B cell (primary cell): ENCODE data around the gene SLC35E2B. TPM values are rescaled to one million over a fixed set of nuclear protein-coding genes. Genes with fewer than 3 reads are reported as not detected.
"Not testable (repeated sequence)": the region's sequence is repeated elsewhere in the genome, so short reads cannot be mapped to it uniquely, and the experiment has no call there.

Experiments used
- ATAC-seq: fragments of 200-7000 bp; cut with Tn5 transposase; one replicate; pipeline ENCODE4 v1.10.0; 2021; ENCODE audit warnings: low read depth, mild to moderate bottlenecking, moderate number of reproducible peaks, moderate library complexity
- CTCF ChIA-PET: fragments of 350-600 bp; sonication (Branson Sonifier 250); formaldehyde crosslinking; loops from one replicate; lab custom pipeline; 2021; ENCODE audit warnings: antibody characterized with exemption, inconsistent platforms; lab: Charles Lee
- POLR2A ChIA-PET: fragments of 350-600 bp; sonication (Branson Sonifier 250); formaldehyde crosslinking; loops from one replicate; lab custom pipeline; 2021; ENCODE audit warnings: antibody characterized with exemption; lab: Charles Lee
- DNase-seq: peaks from one replicate; pipeline ENCODE4 v3.0.0; 2013
- H2AFZ ChIP-seq: 2 replicates; pipeline ENCODE4 v1.6.1; 2012; ENCODE audit warnings: mild to moderate bottlenecking, low read depth, low read length; ENCODE audit not compliant: insufficient read depth, poor library complexity, severe bottlenecking
- H3K27ac ChIP-seq, 2 donors: 1 replicate in 1 of 2; 2 replicates in 1 of 2; pipeline ENCODE4 v1.5.1; 2012 to 2013; ENCODE audit warnings: low read length in 2 of 2, mild to moderate bottlenecking in 2 of 2, moderate library complexity in 1 of 2
- H3K27me3 ChIP-seq, 4 experiments: fragments of 200-600 bp in 1 of 4; sonication (generic) in 1 of 4; replicated peaks in 1 of 4; 1 replicate in 2 of 4; 2 replicates in 2 of 4; pipeline versions ENCODE4 v1.6.1 to v1.7.0; 2013 to 2016; ENCODE audit warnings: low read length in 3 of 4, mild to moderate bottlenecking in 2 of 4, mixed read lengths in 1 of 4, moderate library complexity in 1 of 4; ENCODE audit not compliant: insufficient read depth in 4 of 4, control insufficient read depth in 3 of 4; ENCODE audit errors: control extremely low read depth in 1 of 4
- H3K36me3 ChIP-seq, 2 experiments: replicated peaks in 1 of 2; 1 replicate in 1 of 2; 2 replicates in 1 of 2; pipeline versions ENCODE4 v1.6.1 to v1.7.1; 2013; ENCODE audit warnings: low read length in 1 of 2; ENCODE audit not compliant: insufficient read depth in 2 of 2, control insufficient read depth in 1 of 2; ENCODE audit errors: control extremely low read depth in 1 of 2, extremely low read depth in 1 of 2
- H3K4me1 ChIP-seq, 2 donors: fragments of 200-600 bp in 1 of 2; sonication (generic) in 1 of 2; 1 replicate in 1 of 2; 2 replicates in 1 of 2; pipeline versions ENCODE4 v1.5.1 to v1.6.1; 2013 to 2017; ENCODE audit warnings: low read length in 2 of 2; ENCODE audit not compliant: control insufficient read depth in 2 of 2, insufficient read depth in 2 of 2
- H3K4me2 ChIP-seq: replicated peaks from 2 replicates; pipeline ENCODE3; 2012; ENCODE audit warnings: mild to moderate bottlenecking, low read depth, low read length; ENCODE audit not compliant: poor library complexity, severe bottlenecking
- H3K4me3 ChIP-seq, 5 experiments: fragments of 200-600 bp in 1 of 5; sonication (generic) in 1 of 5; 1 replicate in 3 of 5; 2 replicates in 2 of 5; pipeline versions ENCODE4 v1.5.1 to v1.7.0; 2011 to 2016; ENCODE audit warnings: low read length in 4 of 5, mild to moderate bottlenecking in 4 of 5, low read depth in 2 of 5, control low read depth in 1 of 5, moderate library complexity in 1 of 5; ENCODE audit not compliant: insufficient read depth in 1 of 5; ENCODE audit errors: control extremely low read depth in 1 of 5, extremely low read depth in 1 of 5
- H3K79me2 ChIP-seq: fragments of 200-600 bp; sonication (generic); one replicate; pipeline ENCODE4 v1.6.0; 2016; ENCODE audit warnings: low read length; ENCODE audit not compliant: control insufficient read depth, insufficient read depth
- H3K9ac ChIP-seq: fragments of 200-600 bp; sonication (generic); 2 replicates; pipeline ENCODE4 v1.6.1; 2017; ENCODE audit warnings: mild to moderate bottlenecking, low read length, moderate library complexity
- H3K9me3 ChIP-seq, 3 donors: one replicate each; pipeline versions ENCODE4 v1.6.1 to v1.7.1; 2013; ENCODE audit warnings: low read length in 2 of 3; ENCODE audit not compliant: control insufficient read depth in 2 of 3, insufficient read depth in 1 of 3; ENCODE audit errors: control extremely low read depth in 1 of 3
- H4K20me1 ChIP-seq: 2 replicates; pipeline ENCODE4 v1.6.0; 2012; ENCODE audit warnings: mild to moderate bottlenecking, low read length; ENCODE audit not compliant: insufficient read depth, control insufficient read depth, poor library complexity, severe bottlenecking
- H3K27ac Mint-ChIP-seq: one replicate; pipeline ENCODE4 v1.8.0; 2021; ENCODE audit warnings: mixed read lengths
- H3K27me3 Mint-ChIP-seq: one replicate; pipeline ENCODE4 v1.8.0; 2021; ENCODE audit warnings: mixed read lengths
- H3K4me1 Mint-ChIP-seq: one replicate; pipeline ENCODE4 v1.8.0; 2021; ENCODE audit warnings: mixed read lengths
- H3K4me3 Mint-ChIP-seq: one replicate; pipeline ENCODE4 v1.8.0; 2021; ENCODE audit warnings: mixed read lengths
- H3K9me3 Mint-ChIP-seq: one replicate; pipeline ENCODE4 v1.8.0; 2022; ENCODE audit warnings: mixed read lengths; ENCODE audit not compliant: insufficient read depth
- WGBS: methylation state at CpG from one replicate; pipeline ENCODE4 v1.1.5; 2013; ENCODE audit warnings: missing lambda C conversion rate; ENCODE audit not compliant: insufficient coverage; 5-methylcytosine and 5-hydroxymethylcytosine counted together
- intact Hi-C: fragments of 100-400 bp; cut with micrococcal nuclease; formaldehyde crosslinking; loops from one replicate; pipeline ENCODE4 v1.10.0; 2022
- polyA plus RNA-seq: library from polyadenylated mRNA; depleted of rRNA; stranded (reverse); fragments of >200 nt; gene quantifications from 2 replicates; pipeline ENCODE4 v1.2.3, GENCODE V29; 2012
- total RNA-seq, 2 donors: library from RNA; stranded (reverse); fragments of 120-200 nt in 1 of 2; gene quantifications; 1 replicate in 1 of 2; 2 replicates in 1 of 2; pipeline versions ENCODE4 v1.2.3 to v1.2.4, GENCODE V29; 2013 to 2022

Gene SLC35E2B
- total and polyA plus RNA-seq, 2 donors (not counting 1 experiment from before 2014, with no cell fraction given): 64.4 to 107 TPM

DNA sequence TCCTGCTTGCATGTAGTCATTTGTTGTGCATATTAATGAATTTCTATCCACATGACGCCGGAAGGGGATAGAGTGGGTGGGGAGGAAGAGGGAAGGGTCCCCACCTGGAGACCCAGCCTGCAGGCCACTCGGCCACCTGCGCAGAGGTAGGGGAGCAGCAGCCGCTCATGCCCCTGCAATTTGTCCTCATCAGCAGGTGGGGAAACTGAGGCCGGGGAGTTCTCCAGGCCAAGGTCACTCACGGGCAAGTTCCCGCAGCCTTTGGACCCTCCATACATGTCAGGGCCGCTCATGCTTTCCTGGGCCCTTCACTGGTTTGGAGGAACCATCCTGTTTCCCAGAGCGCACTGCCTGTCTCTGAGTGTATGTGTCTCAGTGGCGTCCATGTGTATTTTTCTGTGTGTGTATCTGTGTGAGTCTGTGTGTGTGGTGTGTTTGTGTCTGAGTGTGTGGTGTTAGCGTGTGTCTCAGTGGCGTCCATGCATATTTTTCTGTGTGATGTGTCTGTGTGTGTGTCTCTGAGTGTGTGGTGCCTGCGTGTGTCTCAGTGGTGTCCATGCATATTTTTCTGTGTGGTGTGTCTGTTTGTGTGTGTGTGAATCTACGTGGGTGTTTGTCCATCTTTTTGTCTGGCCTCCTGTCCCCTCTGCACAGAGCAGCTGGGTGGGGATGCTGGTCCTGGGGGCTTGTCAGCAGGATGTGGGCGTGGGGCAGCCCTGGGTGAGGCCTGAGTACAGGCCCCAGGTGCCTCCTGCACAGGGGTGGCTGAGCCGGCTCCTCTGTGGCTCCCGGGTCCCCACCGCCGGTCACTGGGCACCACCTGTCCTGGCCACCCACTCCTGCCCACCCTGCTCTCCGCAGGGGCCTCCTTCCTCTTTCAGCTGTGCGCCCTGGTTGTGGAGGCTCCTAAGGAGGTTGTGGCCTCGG, 4.1 kb upstream of the SLC35E2B start:
- H3K27ac Mint-ChIP-seq, H4K20me1 ChIP-seq, H3K4me3 ChIP-seq, H3K27ac ChIP-seq, H3K9ac ChIP-seq, H3K4me3 Mint-ChIP-seq, POLR2A ChIA-PET, DNase-seq, H3K9me3 Mint-ChIP-seq, CTCF ChIA-PET, H3K9me3 ChIP-seq, ATAC-seq, intact Hi-C loops, H2AFZ ChIP-seq, H3K4me2 ChIP-seq, H3K4me1 Mint-ChIP-seq, H3K27me3 ChIP-seq, H3K36me3 ChIP-seq, H3K79me2 ChIP-seq, H3K27me3 Mint-ChIP-seq: not testable (repeated sequence)
- H3K4me1 ChIP-seq: peaks cover 0 to 12% of the 10 kb centered on the region in 2 donors
- 99% methylated on average over 6 of the region's 23 CpGs for WGBS

GRCh38 chr1:1692324-1692713, 276 bp downstream of the SLC35E2B start:
- H3K27ac ChIP-seq: peak overlapping the region; percentile 60 to 95
- peak; percentile 63 for ATAC-seq
- H3K9me3 ChIP-seq, H4K20me1 ChIP-seq, H3K27me3 Mint-ChIP-seq, H3K27me3 ChIP-seq, H3K36me3 ChIP-seq, POLR2A ChIA-PET, intact Hi-C loops, H3K9me3 Mint-ChIP-seq, H3K4me2 ChIP-seq, CTCF ChIA-PET: not testable (repeated sequence)
- Mint-ChIP-seq H3K4me3 (peak overlapping the region; percentile 71), H3K4me1 (peaks cover 12% of the 10 kb centered on the region), H3K27ac (peak overlapping the region; percentile 78)
- peak; percentile 83 for DNase-seq
- peak overlapping the region; percentile 62 for H3K9ac ChIP-seq
- H3K79me2 ChIP-seq: peaks cover 15% of the 10 kb centered on the region
- WGBS: 0% methylated on average over 21 of the region's 45 CpGs
- H3K4me3 ChIP-seq: peak overlapping the region in 4 of 5 experiments; percentile 44 to 60 (median 52)
- peak overlapping the region; percentile 64 for H2AFZ ChIP-seq
- peaks cover 0 to 12% of the 10 kb centered on the region in 2 donors for H3K4me1 ChIP-seq

DNA sequence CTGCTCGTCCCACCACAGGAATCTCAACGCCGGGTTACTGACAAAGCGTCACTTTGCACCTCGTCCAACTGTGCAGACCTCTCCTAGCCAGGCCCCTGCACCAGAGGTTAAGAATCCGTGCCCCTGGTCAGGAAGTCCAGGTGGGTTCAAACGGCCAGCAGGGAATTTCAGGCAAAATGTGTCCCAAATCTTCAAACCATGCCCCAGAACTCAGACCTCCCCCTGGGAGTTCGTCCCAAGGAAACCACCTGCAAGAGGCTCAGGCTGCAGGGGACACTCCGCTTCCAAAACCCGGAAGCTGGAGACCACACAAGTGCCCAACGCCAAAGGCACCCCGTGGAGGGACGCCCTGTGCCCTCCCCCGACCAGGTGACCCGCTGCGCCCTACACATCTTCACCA, 1.2 kb downstream of the SLC35E2B start:
- H4K20me1 ChIP-seq, H3K27me3 ChIP-seq, POLR2A ChIA-PET, H3K27me3 Mint-ChIP-seq, H3K27ac Mint-ChIP-seq, DNase-seq, H3K27ac ChIP-seq, H3K9ac ChIP-seq, ATAC-seq, intact Hi-C loops, H3K9me3 Mint-ChIP-seq, H3K36me3 ChIP-seq, H3K4me3 Mint-ChIP-seq, CTCF ChIA-PET, H2AFZ ChIP-seq, H3K4me2 ChIP-seq, H3K9me3 ChIP-seq: not testable (repeated sequence)
- Histone ChIP-seq H3K79me2 (peaks cover 24% of the 10 kb centered on the region), H3K4me3 (peak overlapping the region in 1 of 5 experiments; percentile 18), H3K4me1 (peaks cover 0 to 12% of the 10 kb centered on the region in 2 donors)
- H3K4me1 Mint-ChIP-seq: peaks cover 13% of the 10 kb centered on the region
- no CpG with 5 or more reads among the region's 16 CpGs for WGBS

DNA sequence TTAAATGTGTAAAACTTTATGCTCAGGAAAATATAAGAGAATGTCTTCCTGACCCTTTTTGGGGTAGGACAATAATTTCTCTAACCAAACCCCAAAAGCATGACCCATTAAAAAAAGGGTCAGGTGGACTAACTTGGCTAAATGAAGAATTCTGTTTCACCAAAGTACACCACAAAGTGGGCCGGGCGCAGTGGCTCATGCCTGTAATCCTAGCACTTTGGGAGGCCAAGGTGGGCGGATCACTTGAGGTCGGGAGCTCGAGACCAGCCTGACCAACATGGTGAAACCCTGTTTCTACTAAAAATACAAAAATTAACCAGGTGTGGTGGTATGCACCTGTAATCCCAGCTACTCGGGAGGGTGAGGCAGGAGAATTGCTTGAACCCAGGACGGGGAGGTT, 3.1 kb downstream of the SLC35E2B start:
- H3K9me3 Mint-ChIP-seq, H3K9ac ChIP-seq, POLR2A ChIA-PET, H3K27me3 ChIP-seq, H3K27ac ChIP-seq, H3K4me3 ChIP-seq, H3K4me2 ChIP-seq, H3K9me3 ChIP-seq, H3K36me3 ChIP-seq, H3K4me3 Mint-ChIP-seq, CTCF ChIA-PET, H3K4me1 ChIP-seq, H2AFZ ChIP-seq, DNase-seq, H3K27ac Mint-ChIP-seq, ATAC-seq, H3K27me3 Mint-ChIP-seq: not testable (repeated sequence)
- intact Hi-C loops: loop anchor here (2.0 kb wide), 1 partner anchor 53 kb away; no protein-coding TSS in a partner anchor
- peaks cover 15% of the 10 kb centered on the region for H3K4me1 Mint-ChIP-seq
- WGBS: 90% methylated on average over 2 of the region's 7 CpGs
- Histone ChIP-seq H4K20me1 (peaks cover 15% of the 10 kb centered on the region), H3K79me2 (peaks cover 41% of the 10 kb centered on the region)
